H9 (cell line): ENCODE data around the gene CDH13. TPM values are rescaled to one million over a fixed set of nuclear protein-coding genes. Genes with fewer than 3 reads are reported as not detected.

Experiments used
- DNase-seq: peaks from one replicate; pipeline ENCODE4 v3.0.0-alpha.2; 2017
- H2AFZ ChIP-seq: one replicate; pipeline ENCODE4 v1.6.1; 2013; ENCODE audit warnings: mild to moderate bottlenecking, low read length, control low read depth, moderate library complexity
- H2AK5ac ChIP-seq: 2 replicates; pipeline ENCODE4 v1.6.1; 2013; ENCODE audit warnings: low read length, control low read depth, mixed read lengths; ENCODE audit not compliant: insufficient read length
- H2BK120ac ChIP-seq: one replicate; pipeline ENCODE4 v1.6.1; 2013; ENCODE audit warnings: low read depth, mild to moderate bottlenecking, low read length, control low read depth, inconsistent platforms; ENCODE audit not compliant: poor library complexity, severe bottlenecking
- H2BK12ac ChIP-seq: 2 replicates; pipeline ENCODE4 v1.6.1; 2013; ENCODE audit warnings: low read length, control low read depth, mixed read lengths, low read depth; ENCODE audit not compliant: insufficient read length
- H2BK15ac ChIP-seq: 2 replicates; pipeline ENCODE4 v1.6.1; 2013; ENCODE audit warnings: low read depth, low read length, control low read depth
- H2BK20ac ChIP-seq: one replicate; pipeline ENCODE4 v1.6.1; 2013; ENCODE audit warnings: low read depth, mild to moderate bottlenecking, low read length, control low read depth, inconsistent platforms; ENCODE audit not compliant: poor library complexity, severe bottlenecking
- H2BK5ac ChIP-seq: 2 replicates; pipeline ENCODE4 v1.6.1; 2013; ENCODE audit warnings: low read length, control low read depth, mixed read lengths; ENCODE audit not compliant: insufficient read length
- H3K14ac ChIP-seq: 2 replicates; pipeline ENCODE4 v1.6.1; 2013; ENCODE audit warnings: low read length, control low read depth; ENCODE audit not compliant: insufficient read depth
- H3K18ac ChIP-seq: 2 replicates; pipeline ENCODE4 v1.6.1; 2013; ENCODE audit warnings: low read depth, mild to moderate bottlenecking, mixed read lengths, low read length, control low read depth; ENCODE audit not compliant: insufficient read length
- H3K23ac ChIP-seq: 2 replicates; pipeline ENCODE4 v1.6.1; 2013; ENCODE audit warnings: low read length, control low read depth, mixed read lengths, low read depth; ENCODE audit not compliant: insufficient read length
- H3K23me2 ChIP-seq: 2 replicates; pipeline ENCODE4 v1.6.1; 2013; ENCODE audit warnings: low read depth, mild to moderate bottlenecking, mixed read lengths, low read length, control low read depth; ENCODE audit not compliant: insufficient read length, poor library complexity, severe bottlenecking
- H3K27ac ChIP-seq: 2 replicates; pipeline ENCODE4 v1.5.1; 2013; ENCODE audit warnings: low read length, control low read depth, mixed read lengths, low read depth; ENCODE audit not compliant: insufficient read length
- H3K27me3 ChIP-seq: 2 replicates; pipeline ENCODE4 v1.6.1; 2013; ENCODE audit warnings: low read length, control low read depth, inconsistent platforms; ENCODE audit not compliant: insufficient read depth
- H3K4ac ChIP-seq: 2 replicates; pipeline ENCODE4 v1.6.1; 2013; ENCODE audit warnings: low read depth, mild to moderate bottlenecking, control low read depth, inconsistent platforms, low read length, moderate library complexity
- H3K4me1 ChIP-seq: 2 replicates; pipeline ENCODE4 v1.6.1; 2013; ENCODE audit warnings: low read length, control low read depth, inconsistent platforms; ENCODE audit not compliant: insufficient read depth
- H3K4me2 ChIP-seq: 2 replicates; pipeline ENCODE4 v1.6.1; 2013; ENCODE audit warnings: low read length, control low read depth, mixed read lengths; ENCODE audit not compliant: insufficient read length, insufficient read depth
- H3K56ac ChIP-seq: 2 replicates; pipeline ENCODE4 v1.6.1; 2013; ENCODE audit warnings: low read depth, mild to moderate bottlenecking, mixed read lengths, low read length, control low read depth; ENCODE audit not compliant: insufficient read length
- H3K79me1 ChIP-seq: 2 replicates; pipeline ENCODE4 v1.6.1; 2013; ENCODE audit warnings: low read depth, mild to moderate bottlenecking, moderate library complexity, low read length, control low read depth, inconsistent platforms; ENCODE audit not compliant: insufficient read depth, poor library complexity, severe bottlenecking
- H3K79me2 ChIP-seq: 2 replicates; pipeline ENCODE4 v1.6.1; 2013; ENCODE audit warnings: low read length, control low read depth, inconsistent platforms; ENCODE audit not compliant: insufficient read depth
- H3K9ac ChIP-seq: 2 replicates; pipeline ENCODE4 v1.6.1; 2013; ENCODE audit warnings: low read length, control low read depth, mixed read lengths; ENCODE audit not compliant: insufficient read length; ENCODE audit errors: extremely low read depth
- H3K9me3 ChIP-seq: one replicate; pipeline ENCODE4 v1.6.1; 2013; ENCODE audit warnings: low read depth, low read length, inconsistent platforms; ENCODE audit not compliant: control insufficient read depth
- H3T11ph ChIP-seq: one replicate; pipeline ENCODE4 v1.6.1; 2013; ENCODE audit warnings: mild to moderate bottlenecking, low read length, control low read depth, inconsistent platforms
- H4K20me1 ChIP-seq: one replicate; pipeline ENCODE4 v1.6.1; 2013; ENCODE audit not compliant: control insufficient read depth, insufficient read length, insufficient read depth
- H4K5ac ChIP-seq: 2 replicates; pipeline ENCODE4 v1.6.1; 2013; ENCODE audit warnings: low read depth, mild to moderate bottlenecking, mixed read lengths, low read length, control low read depth; ENCODE audit not compliant: insufficient read length
- H4K8ac ChIP-seq: replicated peaks from 2 replicates; pipeline ENCODE4 v1.6.1; 2013; ENCODE audit warnings: low read length, control low read depth, mixed read lengths, low read depth; ENCODE audit not compliant: insufficient read length
- H4K91ac ChIP-seq: 2 replicates; pipeline ENCODE4 v1.6.1; 2013; ENCODE audit warnings: low read depth, mild to moderate bottlenecking, moderate library complexity, mixed read lengths, low read length, control low read depth; ENCODE audit not compliant: insufficient read length
- H3K27ac Mint-ChIP-seq, 3 experiments: 2 replicates in 2 of 3; 3 replicates in 1 of 3; pipeline ENCODE4 v1.8.0; 2020 to 2021; ENCODE audit warnings: mixed read lengths in 3 of 3, mild to moderate bottlenecking in 1 of 3, moderate library complexity in 1 of 3
- H3K27me3 Mint-ChIP-seq: 2 replicates; pipeline ENCODE4 v1.8.0; 2021; ENCODE audit warnings: low read depth, mild to moderate bottlenecking, moderate library complexity, mixed read lengths
- H3K36me3 Mint-ChIP-seq, 3 experiments: 2 replicates in 2 of 3; 3 replicates in 1 of 3; pipeline ENCODE4 v1.8.0; 2020 to 2021; ENCODE audit warnings: low read depth in 3 of 3, mixed read lengths in 3 of 3; ENCODE audit not compliant: insufficient read depth in 1 of 3
- H3K4me1 Mint-ChIP-seq, 2 experiments: 2 replicates each; pipeline ENCODE4 v1.8.0; 2020; ENCODE audit warnings: mixed read lengths in 2 of 2
- H3K4me3 Mint-ChIP-seq, 2 experiments: 2 replicates in 1 of 2; 3 replicates in 1 of 2; pipeline ENCODE4 v1.8.0; 2020 to 2021; ENCODE audit warnings: mild to moderate bottlenecking in 2 of 2, mixed read lengths in 2 of 2, moderate library complexity in 1 of 2
- H3K9me3 Mint-ChIP-seq, 2 experiments: 2 replicates in 1 of 2; 3 replicates in 1 of 2; pipeline ENCODE4 v1.8.0; 2020; ENCODE audit warnings: mild to moderate bottlenecking in 2 of 2, mixed read lengths in 2 of 2, moderate library complexity in 1 of 2
- WGBS: extraction: QIAGEN DNeasy Blood & Tissue Kit; methylation state at CpG from one replicate; pipeline ENCODE4 v1.1.7; 2013; ENCODE audit warnings: missing lambda C conversion rate, low lambda C conversion rate, mixed read lengths; ENCODE audit not compliant: insufficient read length; ENCODE audit errors: extremely low coverage; 5-methylcytosine and 5-hydroxymethylcytosine counted together
- total RNA-seq: library from RNA; stranded (reverse); gene quantifications from 2 replicates; pipeline ENCODE4 v1.2.1, GENCODE V29; 2021
- TF ChIP-seq, protein P1 (sequence below): fragments of 200-600 bp; sonication (generic); conservative IDR thresholded peaks from 3 replicates; pipeline ENCODE4 v1.8.0; 2021; ENCODE audit warnings: antibody characterized with exemption, mild to moderate bottlenecking

CDH13 gene
- total RNA-seq, 1 experiment from 2014 or later, result 1.5 TPM

GRCh38 chr16:83005653-83006160 lies 378.9 kb downstream of the CDH13 start:
- peaks cover 6 to 8% of the 10 kb centered on the region in 2 experiments; a peak in 3 of 4 replicates for H3K4me1 Mint-ChIP-seq

More at GRCh38 chr16:83005653-83006160, 378.9 kb downstream of the CDH13 start:
- no peak overlapping the region for H3K14ac ChIP-seq
- DNase-seq, result no peak
- H2BK5ac ChIP-seq, result no peak overlapping the region
- TF ChIP-seq, protein P1, sequence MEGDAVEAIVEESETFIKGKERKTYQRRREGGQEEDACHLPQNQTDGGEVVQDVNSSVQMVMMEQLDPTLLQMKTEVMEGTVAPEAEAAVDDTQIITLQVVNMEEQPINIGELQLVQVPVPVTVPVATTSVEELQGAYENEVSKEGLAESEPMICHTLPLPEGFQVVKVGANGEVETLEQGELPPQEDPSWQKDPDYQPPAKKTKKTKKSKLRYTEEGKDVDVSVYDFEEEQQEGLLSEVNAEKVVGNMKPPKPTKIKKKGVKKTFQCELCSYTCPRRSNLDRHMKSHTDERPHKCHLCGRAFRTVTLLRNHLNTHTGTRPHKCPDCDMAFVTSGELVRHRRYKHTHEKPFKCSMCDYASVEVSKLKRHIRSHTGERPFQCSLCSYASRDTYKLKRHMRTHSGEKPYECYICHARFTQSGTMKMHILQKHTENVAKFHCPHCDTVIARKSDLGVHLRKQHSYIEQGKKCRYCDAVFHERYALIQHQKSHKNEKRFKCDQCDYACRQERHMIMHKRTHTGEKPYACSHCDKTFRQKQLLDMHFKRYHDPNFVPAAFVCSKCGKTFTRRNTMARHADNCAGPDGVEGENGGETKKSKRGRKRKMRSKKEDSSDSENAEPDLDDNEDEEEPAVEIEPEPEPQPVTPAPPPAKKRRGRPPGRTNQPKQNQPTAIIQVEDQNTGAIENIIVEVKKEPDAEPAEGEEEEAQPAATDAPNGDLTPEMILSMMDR, result no peak
- H3K36me3 Mint-ChIP-seq, result no peaks in the 10 kb centered on the region
- H4K5ac ChIP-seq, result no peak overlapping the region
- no CpG with 5 or more reads among the region's 1 CpG for WGBS
- no peaks in the 10 kb centered on the region for H3K79me1 ChIP-seq
- H4K20me1 ChIP-seq, result no peaks in the 10 kb centered on the region
- no peak overlapping the region for H2BK20ac ChIP-seq
- H3K27me3 ChIP-seq, result no peaks in the 10 kb centered on the region
- no peak overlapping the region for H3K4me2 ChIP-seq
- H2BK120ac ChIP-seq, result no peak overlapping the region
- H3K23me2 ChIP-seq, result no peaks in the 10 kb centered on the region
- H3K27ac ChIP-seq, result no peak overlapping the region
- no peak overlapping the region for H2AFZ ChIP-seq
- no peak overlapping the region for H2BK12ac ChIP-seq
- no peak overlapping the region for H4K91ac ChIP-seq
- no peak overlapping the region for H2AK5ac ChIP-seq
- no peak overlapping the region for H3K18ac ChIP-seq
- no peak overlapping the region for H3K23ac ChIP-seq
- H3K79me2 ChIP-seq, result no peaks in the 10 kb centered on the region
- H3K27ac Mint-ChIP-seq, result no peak overlapping the region
- no peaks in the 10 kb centered on the region; a peak in 2 of 5 replicates for H3K9me3 Mint-ChIP-seq
- H2BK15ac ChIP-seq, result no peak overlapping the region
- no peak overlapping the region for H3K9ac ChIP-seq
- no peak overlapping the region for H3K4ac ChIP-seq
- H3K4me1 ChIP-seq, result no peaks in the 10 kb centered on the region; the same call in 1 of the 2 replicates
- H3K56ac ChIP-seq, result no peak overlapping the region
- H3T11ph ChIP-seq, result no peak overlapping the region
- H3K4me3 Mint-ChIP-seq, result no peak overlapping the region
- no peak overlapping the region for H4K8ac ChIP-seq
- H3K9me3 ChIP-seq, result no peaks in the 10 kb centered on the region
- H3K27me3 Mint-ChIP-seq, result no peaks in the 10 kb centered on the region
